IPS-20b (cell line): ENCODE results near the gene PRMT3.

Source experiments
- H3K27ac ChIP-seq: one replicate; pipeline ENCODE4 v1.5.1; 2013; ENCODE audit warnings: low read length
- H3K27me3 ChIP-seq: 2 replicates; pipeline ENCODE4 v1.6.1; 2013; ENCODE audit warnings: mild to moderate bottlenecking, low read length, inconsistent platforms; ENCODE audit not compliant: insufficient read depth
- H3K36me3 ChIP-seq: 2 replicates; pipeline ENCODE4 v1.6.1; 2013; ENCODE audit warnings: low read depth, mild to moderate bottlenecking, inconsistent platforms, low read length, moderate library complexity; ENCODE audit not compliant: insufficient read depth
- H3K4me1 ChIP-seq: 2 replicates; pipeline ENCODE4 v1.6.1; 2013; ENCODE audit warnings: mild to moderate bottlenecking, control low read depth, inconsistent platforms, low read length, moderate library complexity; ENCODE audit not compliant: insufficient read depth
- H3K4me3 ChIP-seq: 2 replicates; pipeline ENCODE4 v1.5.1; 2013; ENCODE audit warnings: mild to moderate bottlenecking, low read length, inconsistent platforms
- H3K9ac ChIP-seq: 2 replicates; pipeline ENCODE4 v1.6.1; 2013; ENCODE audit warnings: low read depth, mild to moderate bottlenecking, inconsistent platforms, low read length, moderate library complexity
- H3K9me3 ChIP-seq: 2 replicates; pipeline ENCODE4 v1.6.1; 2013; ENCODE audit warnings: mild to moderate bottlenecking, low read depth, low read length, inconsistent platforms; ENCODE audit not compliant: insufficient read depth

The PRMT3 gene

DNA sequence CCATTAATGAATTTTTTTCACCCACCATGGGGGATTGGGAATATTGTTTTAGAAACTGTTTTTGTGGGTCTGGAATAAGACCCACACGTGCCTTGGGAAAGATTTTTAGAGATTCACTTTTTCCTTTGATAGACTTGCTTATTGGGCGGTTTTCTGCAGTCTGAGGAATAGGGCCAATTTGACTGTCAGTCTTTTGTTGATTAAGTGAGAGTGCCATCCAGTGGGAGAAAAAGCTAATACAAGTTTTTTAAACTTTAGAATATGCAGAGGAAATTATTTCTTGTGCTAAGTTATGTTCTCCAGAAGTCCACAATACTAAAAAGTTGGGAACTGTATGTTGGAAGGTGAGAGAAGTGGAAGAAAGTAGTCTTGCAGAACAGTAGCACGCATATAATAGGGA lies 56.1 kb downstream of the PRMT3 start:
- no peaks in the 10 kb centered on the region for H3K27me3 ChIP-seq
- H3K36me3 ChIP-seq = no peaks in the 10 kb centered on the region
- H3K9me3 ChIP-seq = no peaks in the 10 kb centered on the region
- peaks cover 9% of the 10 kb centered on the region; the same call in 1 of the 2 replicates for H3K4me1 ChIP-seq
- H3K9ac ChIP-seq = no peak overlapping the region
- H3K4me3 ChIP-seq = no peak overlapping the region
- no peak overlapping the region for H3K27ac ChIP-seq

DNA sequence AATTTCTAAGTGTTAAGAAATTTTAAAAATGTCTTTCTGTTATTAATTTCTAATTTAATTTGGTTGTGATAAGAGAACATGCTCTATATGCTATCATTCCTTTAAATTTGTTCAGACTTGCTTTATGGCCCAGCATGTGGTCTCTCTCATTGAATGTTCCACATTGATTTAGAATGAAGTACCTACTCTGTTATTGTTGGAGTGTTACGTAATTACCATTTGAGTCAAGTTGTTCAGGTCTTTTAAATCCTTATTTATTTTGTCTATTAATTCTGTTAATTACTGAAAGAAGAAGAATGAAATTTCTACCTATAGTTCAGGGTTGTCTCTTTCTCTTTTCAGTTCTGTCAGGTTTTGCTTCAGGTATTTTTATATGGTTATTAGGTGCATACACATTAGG lies 57.0 kb downstream of the PRMT3 start:
- Histone ChIP-seq H3K4me3 (no peak overlapping the region), H3K27me3 (no peaks in the 10 kb centered on the region), H3K9ac (no peak overlapping the region), H3K36me3 (no peaks in the 10 kb centered on the region), H3K27ac (no peak overlapping the region), H3K9me3 (no peaks in the 10 kb centered on the region), H3K4me1 (peaks cover 9% of the 10 kb centered on the region; the same call in 1 of the 2 replicates)

DNA sequence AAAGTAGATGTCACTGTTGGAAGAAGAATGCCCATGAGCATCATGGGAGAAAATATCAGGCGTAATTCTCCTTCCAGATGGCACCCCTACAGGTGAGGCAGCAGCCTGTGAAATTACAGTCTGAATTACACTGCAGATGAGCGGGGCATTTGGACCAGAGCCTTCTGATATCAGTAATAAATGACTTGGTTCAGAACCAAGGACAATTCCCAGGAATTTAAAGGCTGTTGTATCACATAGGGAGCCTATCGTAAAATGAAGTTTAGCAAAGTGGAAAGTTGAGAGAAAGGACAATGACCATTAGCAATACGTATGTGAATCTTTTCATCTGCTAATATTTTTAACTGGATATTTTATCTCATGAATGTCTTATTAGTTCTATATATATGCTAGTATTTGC lies 61.3 kb downstream of the PRMT3 start:
- Histone ChIP-seq H3K9me3 (no peaks in the 10 kb centered on the region), H3K36me3 (0 out of 2 replicates have a peak, but pooled peaks cover 4% of the 10 kb centered on the region), H3K27me3 (no peaks in the 10 kb centered on the region), H3K27ac (no peak overlapping the region), H3K4me1 (peaks cover 6% of the 10 kb centered on the region; the same call in 1 of the 2 replicates), H3K9ac (no peak overlapping the region), H3K4me3 (no peak overlapping the region)

DNA sequence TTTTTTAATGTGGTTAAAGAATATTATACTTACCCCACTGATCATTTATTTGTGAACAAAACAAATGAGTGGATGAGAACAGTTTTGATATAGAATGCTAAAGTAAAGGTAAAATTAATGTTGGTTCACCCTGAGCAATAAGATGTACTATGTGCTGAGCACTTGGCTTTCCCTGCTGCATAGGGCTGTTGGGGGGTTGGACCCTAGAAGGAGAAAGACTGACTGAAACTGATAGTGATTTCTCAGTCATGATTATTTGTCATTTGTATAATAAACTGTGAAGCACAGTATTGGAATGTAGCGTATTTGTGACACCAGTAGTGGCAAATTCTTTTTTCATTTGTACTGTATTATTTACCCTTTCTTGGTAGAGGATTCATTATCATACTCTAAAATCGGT lies 63.3 kb downstream of the PRMT3 start:
- Histone ChIP-seq H3K27ac (no peak overlapping the region), H3K4me1 (no peaks in the 10 kb centered on the region), H3K36me3 (0 out of 2 replicates have a peak, but pooled peaks cover 4% of the 10 kb centered on the region), H3K9me3 (no peaks in the 10 kb centered on the region), H3K27me3 (no peaks in the 10 kb centered on the region), H3K4me3 (no peak overlapping the region), H3K9ac (no peak overlapping the region)

DNA sequence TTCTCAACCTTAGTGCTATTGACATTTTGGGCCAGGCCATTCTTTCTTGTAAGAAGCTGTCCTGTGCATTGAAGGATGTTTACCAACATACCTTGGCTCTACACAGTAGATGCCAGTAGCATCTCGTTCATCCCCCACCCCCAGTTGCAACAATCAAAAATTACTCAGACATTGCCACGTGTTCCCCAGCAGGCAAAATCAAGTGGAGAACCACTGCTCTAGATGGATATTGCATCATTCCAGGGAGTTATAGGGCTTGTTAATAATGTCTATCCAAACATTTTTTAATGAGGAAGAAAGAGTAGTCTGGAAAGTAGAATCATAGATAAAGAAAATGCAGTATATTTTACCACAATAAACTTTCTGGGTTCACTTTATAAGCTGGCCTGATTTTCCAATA lies 64.1 kb downstream of the PRMT3 start:
- H3K9me3 ChIP-seq = no peaks in the 10 kb centered on the region
- no peaks in the 10 kb centered on the region for H3K27me3 ChIP-seq
- H3K9ac ChIP-seq = no peak overlapping the region
- no peak overlapping the region for H3K27ac ChIP-seq
- H3K36me3 ChIP-seq = 0 out of 2 replicates have a peak, but pooled peaks cover 4% of the 10 kb centered on the region
- no peak overlapping the region for H3K4me3 ChIP-seq
- no peaks in the 10 kb centered on the region for H3K4me1 ChIP-seq

DNA sequence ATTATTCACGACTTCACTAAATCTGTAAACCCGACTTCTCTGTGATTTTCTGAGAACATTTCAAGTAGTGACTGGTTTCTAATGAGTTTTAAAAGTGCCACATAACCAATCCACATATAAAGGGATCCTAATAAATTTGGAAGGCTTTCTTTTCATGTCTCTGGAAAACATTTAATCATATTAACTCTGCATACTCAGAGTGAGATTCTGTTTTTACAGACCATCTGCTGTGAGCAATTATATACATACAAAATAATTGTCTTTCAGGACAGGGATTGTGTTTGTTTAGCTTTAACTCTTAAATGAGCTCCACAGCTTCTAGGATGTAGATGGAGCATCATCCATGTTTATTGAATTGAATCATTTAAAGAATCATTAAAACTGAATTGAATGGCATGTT lies 65.1 kb downstream of the PRMT3 start:
- Histone ChIP-seq H3K27ac (no peak overlapping the region), H3K9ac (no peak overlapping the region), H3K4me3 (no peak overlapping the region), H3K27me3 (no peaks in the 10 kb centered on the region), H3K36me3 (0 out of 2 replicates have a peak, but pooled peaks cover 4% of the 10 kb centered on the region), H3K4me1 (no peaks in the 10 kb centered on the region), H3K9me3 (no peaks in the 10 kb centered on the region)

DNA sequence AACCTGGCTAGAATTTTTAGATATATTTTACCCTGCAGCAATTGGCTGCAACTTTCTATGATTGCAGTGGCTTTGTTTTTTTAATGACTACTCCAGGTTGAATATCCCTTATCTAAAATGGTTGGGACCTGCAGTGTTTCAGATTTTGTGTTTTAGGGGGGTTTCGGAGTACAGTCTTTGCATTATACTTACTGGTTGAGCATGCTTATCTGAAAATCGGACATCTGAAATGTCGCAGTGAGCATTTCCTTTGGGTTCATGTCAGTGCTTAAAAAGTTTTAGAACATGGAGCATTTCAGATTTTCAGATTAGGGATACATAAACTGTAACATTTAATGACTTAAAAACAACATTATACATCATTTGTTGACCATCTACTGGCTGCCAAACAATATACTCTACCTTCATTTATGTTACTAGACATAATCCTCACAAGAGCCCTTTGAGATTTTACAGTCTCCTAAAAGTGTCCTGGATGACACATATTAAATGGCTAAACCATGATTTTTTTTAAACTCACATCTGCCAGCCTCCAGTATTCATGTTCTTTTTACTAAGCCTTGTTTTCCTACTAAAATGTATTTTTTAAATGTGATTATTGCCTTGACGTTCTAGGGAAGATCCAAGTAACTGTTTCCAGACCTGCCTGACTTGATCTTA lies 66.3 kb downstream of the PRMT3 start:
- 0 out of 2 replicates have a peak, but pooled peaks cover 4% of the 10 kb centered on the region for H3K36me3 ChIP-seq
- H3K4me3 ChIP-seq = no peak overlapping the region
- H3K27me3 ChIP-seq = no peaks in the 10 kb centered on the region
- no peak overlapping the region for H3K27ac ChIP-seq
- no peaks in the 10 kb centered on the region for H3K9me3 ChIP-seq
- no peaks in the 10 kb centered on the region for H3K4me1 ChIP-seq
- no peak overlapping the region for H3K9ac ChIP-seq

DNA sequence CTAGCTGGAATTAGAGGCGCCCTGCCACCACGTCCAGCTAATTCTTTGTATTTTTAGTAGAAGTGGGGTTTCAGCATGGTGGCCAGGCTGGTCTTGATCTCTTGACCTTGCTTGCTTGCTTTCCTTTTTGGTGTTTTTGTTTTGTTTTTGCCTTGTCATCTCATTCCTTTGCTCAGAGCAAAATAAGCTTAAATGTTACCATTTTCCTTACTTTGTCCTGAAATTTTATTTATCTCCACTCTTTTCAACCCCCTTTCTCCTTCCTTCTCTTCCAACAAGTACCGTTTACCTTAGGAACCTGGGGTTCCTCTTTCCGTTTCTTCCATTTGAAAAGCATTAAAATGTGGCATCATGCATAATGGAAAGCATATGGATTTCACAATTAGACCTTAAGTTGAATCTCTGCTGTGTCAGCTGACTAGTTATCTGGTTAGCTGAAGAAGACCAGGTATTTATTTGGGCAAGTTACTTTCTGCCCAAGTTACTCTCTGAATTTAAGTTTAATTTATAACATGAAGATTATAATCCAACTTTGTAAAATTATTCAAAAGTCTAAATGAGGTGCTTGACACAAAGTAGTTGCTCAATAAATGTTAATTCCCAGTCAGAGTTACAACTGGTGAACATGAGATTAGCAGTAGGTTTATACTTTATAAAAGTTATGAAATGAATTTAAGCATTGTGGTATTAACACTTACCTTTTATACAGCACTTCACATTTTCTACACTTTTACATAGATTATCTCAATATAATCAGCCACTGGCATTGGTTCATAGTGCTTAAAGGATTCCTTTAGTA lies 69.7 kb downstream of the PRMT3 start:
- no peaks in the 10 kb centered on the region for H3K27me3 ChIP-seq
- no peaks in the 10 kb centered on the region for H3K4me1 ChIP-seq
- no peak overlapping the region for H3K4me3 ChIP-seq
- H3K9ac ChIP-seq = no peak overlapping the region
- no peak overlapping the region for H3K27ac ChIP-seq
- 0 out of 2 replicates have a peak, but pooled peaks cover 4% of the 10 kb centered on the region for H3K36me3 ChIP-seq
- no peaks in the 10 kb centered on the region for H3K9me3 ChIP-seq

DNA sequence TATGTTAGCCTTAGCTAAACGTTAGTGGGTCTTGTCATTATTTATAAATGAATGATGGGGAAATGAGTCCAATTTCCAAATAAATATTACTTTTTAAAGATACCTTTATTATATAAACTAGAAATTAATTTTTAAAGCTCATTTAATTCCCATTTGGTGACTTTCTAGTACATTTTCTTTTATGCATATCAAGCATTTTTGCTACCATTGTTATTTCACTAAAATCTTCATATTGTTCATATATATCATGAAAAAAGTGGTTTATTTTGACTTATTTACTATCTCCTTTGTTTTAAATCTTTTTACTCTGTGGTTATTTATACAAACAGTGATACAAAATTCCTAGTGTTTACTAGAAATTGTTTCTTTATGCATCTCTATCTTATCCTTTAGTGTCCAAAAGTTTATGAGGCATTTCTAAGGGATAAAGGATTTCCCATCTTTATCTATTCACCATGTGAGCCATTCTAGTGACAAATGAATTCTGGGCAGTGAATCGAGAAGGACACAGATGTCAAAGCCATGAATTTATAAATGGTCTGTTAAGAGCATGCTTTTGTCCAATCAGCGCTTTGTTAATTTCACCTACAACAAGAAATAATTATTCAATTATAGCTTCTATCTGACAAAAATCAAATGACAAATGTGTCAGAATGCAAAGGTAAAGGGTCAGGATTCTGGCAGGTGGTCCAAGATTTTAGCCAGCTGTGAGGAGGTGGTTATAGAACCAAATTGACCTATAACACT lies 70.6 kb downstream of the PRMT3 start:
- Histone ChIP-seq H3K4me1 (no peaks in the 10 kb centered on the region), H3K27me3 (no peaks in the 10 kb centered on the region), H3K9me3 (no peaks in the 10 kb centered on the region), H3K36me3 (0 out of 2 replicates have a peak, but pooled peaks cover 4% of the 10 kb centered on the region), H3K4me3 (no peak overlapping the region), H3K9ac (no peak overlapping the region), H3K27ac (no peak overlapping the region)

DNA sequence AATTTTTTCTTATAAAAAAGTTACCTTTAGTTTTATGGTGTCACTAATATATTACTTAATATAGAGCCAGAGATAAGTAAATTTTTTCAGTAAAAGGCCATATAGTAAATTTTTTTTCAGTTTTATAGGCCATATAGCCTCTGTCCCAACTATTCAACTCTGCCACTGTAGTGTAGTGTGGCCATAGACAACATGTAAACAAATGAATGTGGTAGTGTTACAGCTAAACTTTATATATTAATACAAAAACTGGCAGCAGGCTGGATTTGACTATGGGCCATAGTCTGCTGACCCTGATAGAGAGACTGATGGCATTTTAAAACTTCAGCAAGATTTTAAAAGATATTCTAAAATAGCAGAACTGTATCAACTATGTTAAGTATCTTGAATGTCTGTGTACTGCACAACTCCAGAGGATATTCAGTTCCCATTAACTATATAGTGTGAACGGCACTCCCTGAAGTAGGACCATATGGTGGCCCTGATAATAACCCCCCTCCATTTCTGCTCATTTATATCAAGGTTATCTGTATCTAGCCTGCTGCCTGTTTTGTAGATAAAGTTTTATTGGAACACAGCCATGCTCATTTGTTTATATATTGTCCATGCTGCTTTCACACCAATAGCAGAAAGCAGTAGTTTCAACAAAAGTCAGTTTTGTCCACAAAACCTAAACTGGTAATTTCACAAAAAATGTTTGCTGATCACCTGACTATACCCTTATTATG lies 71.6 kb downstream of the PRMT3 start:
- H3K27ac ChIP-seq = no peak overlapping the region
- H3K9ac ChIP-seq = no peak overlapping the region
- H3K4me1 ChIP-seq = no peaks in the 10 kb centered on the region

DNA sequence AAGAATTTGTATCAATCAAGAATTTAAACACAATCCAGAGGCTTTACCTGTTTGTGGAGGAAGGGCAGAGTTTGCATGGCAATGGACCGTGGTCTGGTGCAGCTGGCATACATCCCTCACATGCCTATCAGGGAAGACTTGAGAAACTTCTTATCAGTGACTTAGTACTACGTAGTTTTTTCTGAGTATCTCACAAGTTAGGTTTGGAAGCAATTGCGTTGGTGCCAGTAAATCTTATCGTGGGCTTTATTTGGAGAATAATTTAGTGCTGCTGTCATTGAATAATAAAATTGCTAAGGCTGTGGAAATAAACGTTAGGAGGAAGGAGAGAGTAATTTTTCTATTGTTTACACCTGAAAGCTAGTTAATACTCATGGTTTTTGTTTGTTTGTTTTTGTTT lies 72.3 kb downstream of the PRMT3 start:
- Histone ChIP-seq H3K4me1 (no peaks in the 10 kb centered on the region), H3K36me3 (peaks cover 5% of the 10 kb centered on the region), H3K27ac (no peak overlapping the region), H3K4me3 (no peak overlapping the region), H3K27me3 (no peaks in the 10 kb centered on the region), H3K9me3 (no peaks in the 10 kb centered on the region), H3K9ac (no peak overlapping the region)

More for the DNA sequence above, 71.6 kb downstream of the PRMT3 start:
- H3K27me3 ChIP-seq = no peaks in the 10 kb centered on the region
- no peaks in the 10 kb centered on the region for H3K36me3 ChIP-seq
- no peaks in the 10 kb centered on the region for H3K9me3 ChIP-seq
- H3K4me3 ChIP-seq = no peak overlapping the region
